DND-41 (cell line): ENCODE results near the gene RAVER2.

Experiments used
- EZH2 ChIP-seq: IDR thresholded peaks from 3 replicates; pipeline ENCODE4 v1.6.1; 2012; ENCODE audit warnings: borderline replicate concordance, low read depth, mild to moderate bottlenecking, moderate library complexity, low read length, inconsistent platforms; ENCODE audit not compliant: severe bottlenecking
- TF ChIP-seq, protein P1 (sequence below): IDR thresholded peaks from 2 replicates; pipeline ENCODE4 v1.5.1; 2012; ENCODE audit warnings: borderline replicate concordance, low read length, moderate library complexity, mild to moderate bottlenecking; ENCODE audit not compliant: poor library complexity, severe bottlenecking; ENCODE audit errors: extremely low read depth

DNA sequence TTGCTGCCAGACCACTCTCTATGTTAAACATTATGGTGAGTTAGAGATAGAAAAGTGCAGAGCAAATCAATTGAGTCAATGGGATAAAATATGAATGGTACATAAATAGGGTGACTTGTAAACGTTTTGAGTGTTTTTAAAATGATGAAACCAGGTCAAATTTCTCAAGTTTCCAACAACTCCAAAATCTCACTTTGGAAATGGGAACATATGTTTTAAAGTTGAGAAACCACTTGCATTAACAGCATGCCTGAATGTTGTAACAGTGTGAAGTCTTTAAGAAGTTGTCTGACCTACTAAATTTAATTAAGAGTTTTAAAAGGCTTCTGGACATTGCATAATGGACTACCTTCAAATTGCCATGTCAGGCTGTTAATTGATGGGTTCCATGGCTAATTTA is 33.6 kb upstream of the RAVER2 start:
- TF ChIP-seq, protein P1, sequence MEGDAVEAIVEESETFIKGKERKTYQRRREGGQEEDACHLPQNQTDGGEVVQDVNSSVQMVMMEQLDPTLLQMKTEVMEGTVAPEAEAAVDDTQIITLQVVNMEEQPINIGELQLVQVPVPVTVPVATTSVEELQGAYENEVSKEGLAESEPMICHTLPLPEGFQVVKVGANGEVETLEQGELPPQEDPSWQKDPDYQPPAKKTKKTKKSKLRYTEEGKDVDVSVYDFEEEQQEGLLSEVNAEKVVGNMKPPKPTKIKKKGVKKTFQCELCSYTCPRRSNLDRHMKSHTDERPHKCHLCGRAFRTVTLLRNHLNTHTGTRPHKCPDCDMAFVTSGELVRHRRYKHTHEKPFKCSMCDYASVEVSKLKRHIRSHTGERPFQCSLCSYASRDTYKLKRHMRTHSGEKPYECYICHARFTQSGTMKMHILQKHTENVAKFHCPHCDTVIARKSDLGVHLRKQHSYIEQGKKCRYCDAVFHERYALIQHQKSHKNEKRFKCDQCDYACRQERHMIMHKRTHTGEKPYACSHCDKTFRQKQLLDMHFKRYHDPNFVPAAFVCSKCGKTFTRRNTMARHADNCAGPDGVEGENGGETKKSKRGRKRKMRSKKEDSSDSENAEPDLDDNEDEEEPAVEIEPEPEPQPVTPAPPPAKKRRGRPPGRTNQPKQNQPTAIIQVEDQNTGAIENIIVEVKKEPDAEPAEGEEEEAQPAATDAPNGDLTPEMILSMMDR, result no peak
- no peak for TF ChIP-seq EZH2
